ENCODE data around the gene MADD.
A peak's percentile ranks its signal among the peaks of the same experiment; 100 is the strongest.

The MADD gene

GRCh38 chr11:47269829-47270305, at the start of gene MADD:
TSS of gene MADD (plus strand) at chr11:47270133.
- peak; percentile 93 for DNase-seq

GRCh38 chr11:47220401-47220821, 49.5 kb upstream of the MADD start:
- no peak for DNase-seq

GRCh38 chr11:47222696-47223095, 47.2 kb upstream of the MADD start:
- DNase-seq = no peak

- peak; percentile 21 for DNase-seq
These were observed 44.2 kb upstream of the MADD start for GRCh38 chr11:47225552-47226400.

GRCh38 chr11:47229161-47229560, 40.8 kb upstream of the MADD start:
- DNase-seq = no peak

GRCh38 chr11:47233051-47233450, 36.9 kb upstream of the MADD start:
- no peak for DNase-seq

- no peak for DNase-seq
These were observed 35.8 kb upstream of the MADD start for GRCh38 chr11:47233989-47234668.

- DNase-seq = peak; percentile 30
These were observed 35.2 kb upstream of the MADD start for GRCh38 chr11:47234669-47235100.

- no peak for DNase-seq
These were observed 34.8 kb upstream of the MADD start for GRCh38 chr11:47235163-47235562.

- DNase-seq = no peak
These were observed 33.5 kb upstream of the MADD start for GRCh38 chr11:47236482-47236881.

GRCh38 chr11:47239852-47240251, 30.1 kb upstream of the MADD start:
- no peak for DNase-seq

- no peak for DNase-seq
These were observed 28.1 kb upstream of the MADD start for GRCh38 chr11:47241841-47242301.

- DNase-seq = no peak
These were observed 27.2 kb upstream of the MADD start for GRCh38 chr11:47242596-47243192.

GRCh38 chr11:47243454-47243853, 26.5 kb upstream of the MADD start:
- no peak for DNase-seq

GRCh38 chr11:47244448-47245350, 25.2 kb upstream of the MADD start:
- no peak for DNase-seq

- no peak for DNase-seq
These were observed 24.1 kb upstream of the MADD start for GRCh38 chr11:47245611-47246357.

GRCh38 chr11:47247502-47247901, 22.4 kb upstream of the MADD start:
- DNase-seq = no peak

- DNase-seq = no peak
These were observed 21.6 kb upstream of the MADD start for GRCh38 chr11:47248304-47248663.

- DNase-seq = peak; percentile 84
These were observed 21.1 kb upstream of the MADD start, which contains the start of gene ACP2 for GRCh38 chr11:47248664-47249377. TSS of gene ACP2 (minus strand) at chr11:47248814. CDS start at chr11:47248789, 25 bp downstream.

- no peak for DNase-seq
These were observed 20.6 kb upstream of the MADD start for GRCh38 chr11:47249378-47249715.

GRCh38 chr11:47251751-47252150, 18.2 kb upstream of the MADD start:
- no peak for DNase-seq

Measured in stimulated activated CD4-positive, alpha-beta T cell treated with anti-CD3 and anti-CD28 coated beads, Interleukin-4, amount 100 ng/mL, for 1 hour (primary cell).